Measurements from ENCODE around the gene RBM15.

Gene RBM15

GRCh38 chr1:110348771-110349170 is 9.6 kb downstream of the RBM15 start:
- no peak overlapping the region for H3K4me3 ChIP-seq (ENCODE audit: low read depth, low read length)
- TF ChIP-seq CTCF (IDR thresholded peaks at IDR 0.05; ENCODE audit: borderline replicate concordance, insufficient read depth, low read depth, low read length): no peak

GRCh38 chr1:110350360-110350759 is 11.2 kb downstream of the RBM15 start:
- no peak overlapping the region for H3K4me3 ChIP-seq (ENCODE audit: low read depth, low read length)
- no peak for TF ChIP-seq CTCF (IDR thresholded peaks at IDR 0.05; ENCODE audit: borderline replicate concordance, insufficient read depth, low read depth, low read length)

- no peak overlapping the region for H3K4me3 ChIP-seq (ENCODE audit: low read depth, low read length)
- no peak for TF ChIP-seq CTCF (IDR thresholded peaks at IDR 0.05; ENCODE audit: borderline replicate concordance, insufficient read depth, low read depth, low read length)
Observed at GRCh38 chr1:110355321-110355720, 16.1 kb downstream of the RBM15 start.

GRCh38 chr1:110356379-110356778 is 17.2 kb downstream of the RBM15 start:
- TF ChIP-seq CTCF (IDR thresholded peaks at IDR 0.05; ENCODE audit: borderline replicate concordance, insufficient read depth, low read depth, low read length): no peak

GRCh38 chr1:110360431-110360830 is 21.3 kb downstream of the RBM15 start:
- no peak for TF ChIP-seq CTCF (IDR thresholded peaks at IDR 0.05; ENCODE audit: borderline replicate concordance, insufficient read depth, low read depth, low read length)
- no peak overlapping the region for H3K4me3 ChIP-seq (ENCODE audit: low read depth, low read length)

More at GRCh38 chr1:110356379-110356778, 17.2 kb downstream of the RBM15 start:
- H3K4me3 ChIP-seq (ENCODE audit: low read depth, low read length): no peak overlapping the region

- TF ChIP-seq CTCF (IDR thresholded peaks at IDR 0.05; ENCODE audit: borderline replicate concordance, insufficient read depth, low read depth, low read length): no peak
- H3K4me3 ChIP-seq (ENCODE audit: low read depth, low read length): no peak overlapping the region
Observed at GRCh38 chr1:110361856-110362255, 22.7 kb downstream of the RBM15 start.

DNA sequence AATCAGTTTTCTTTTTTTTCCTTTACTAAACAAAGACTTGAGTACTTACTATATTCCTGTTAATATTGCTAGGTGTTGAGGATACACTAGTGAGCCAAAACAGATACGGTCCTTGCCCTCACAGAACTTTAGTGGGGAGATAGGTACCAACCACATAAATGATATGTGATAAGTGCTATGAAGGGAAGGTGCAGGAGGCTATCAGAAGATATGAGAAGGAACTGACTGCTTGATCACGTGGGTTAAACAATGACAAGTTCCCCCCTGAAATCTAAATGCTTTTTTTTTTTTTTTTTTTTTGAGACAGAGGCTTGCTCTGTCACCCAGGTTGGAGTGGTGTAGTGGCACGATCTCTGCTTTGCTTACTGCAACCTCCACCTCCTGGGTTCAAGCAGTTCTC is 25.0 kb downstream of the RBM15 start:
- no peak for TF ChIP-seq CTCF (IDR thresholded peaks at IDR 0.05; ENCODE audit: borderline replicate concordance, insufficient read depth, low read depth, low read length)
- H3K4me3 ChIP-seq (ENCODE audit: low read depth, low read length): no peak overlapping the region

Data from GM12875 (cell line).